ENCODE data around the gene TCF7L1.

Gene TCF7L1

DNA sequence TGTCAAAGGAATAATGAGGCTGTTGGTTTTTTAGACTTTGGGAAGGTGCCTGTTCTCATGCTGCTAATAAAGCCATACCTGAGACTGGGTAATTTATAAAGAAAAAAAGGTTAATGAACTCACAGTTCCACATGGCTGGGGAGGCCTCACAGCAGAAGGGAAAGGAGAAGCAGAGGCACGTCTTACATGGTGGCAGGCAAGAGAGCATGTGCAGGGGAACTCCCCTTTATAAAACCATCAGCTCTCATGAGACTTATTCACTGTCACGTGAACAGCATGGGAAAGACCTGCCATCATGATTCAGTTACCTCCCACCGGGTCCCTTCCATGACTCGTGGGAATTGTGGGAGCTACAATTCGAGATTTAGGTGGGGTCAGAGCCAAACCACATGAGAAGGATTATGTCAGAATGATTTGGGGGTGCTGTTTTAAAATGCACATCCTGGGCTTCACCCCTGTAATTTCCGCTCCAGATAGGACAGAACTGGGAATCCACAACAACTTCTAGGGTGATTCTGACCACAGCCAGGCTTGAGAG, 37.8 kb downstream of the TCF7L1 start:
- TF ChIP-seq, protein P1, sequence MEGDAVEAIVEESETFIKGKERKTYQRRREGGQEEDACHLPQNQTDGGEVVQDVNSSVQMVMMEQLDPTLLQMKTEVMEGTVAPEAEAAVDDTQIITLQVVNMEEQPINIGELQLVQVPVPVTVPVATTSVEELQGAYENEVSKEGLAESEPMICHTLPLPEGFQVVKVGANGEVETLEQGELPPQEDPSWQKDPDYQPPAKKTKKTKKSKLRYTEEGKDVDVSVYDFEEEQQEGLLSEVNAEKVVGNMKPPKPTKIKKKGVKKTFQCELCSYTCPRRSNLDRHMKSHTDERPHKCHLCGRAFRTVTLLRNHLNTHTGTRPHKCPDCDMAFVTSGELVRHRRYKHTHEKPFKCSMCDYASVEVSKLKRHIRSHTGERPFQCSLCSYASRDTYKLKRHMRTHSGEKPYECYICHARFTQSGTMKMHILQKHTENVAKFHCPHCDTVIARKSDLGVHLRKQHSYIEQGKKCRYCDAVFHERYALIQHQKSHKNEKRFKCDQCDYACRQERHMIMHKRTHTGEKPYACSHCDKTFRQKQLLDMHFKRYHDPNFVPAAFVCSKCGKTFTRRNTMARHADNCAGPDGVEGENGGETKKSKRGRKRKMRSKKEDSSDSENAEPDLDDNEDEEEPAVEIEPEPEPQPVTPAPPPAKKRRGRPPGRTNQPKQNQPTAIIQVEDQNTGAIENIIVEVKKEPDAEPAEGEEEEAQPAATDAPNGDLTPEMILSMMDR (IDR thresholded peaks at IDR 0.05; ENCODE audit: low read depth, low read length) = no peak
- H3K4me3 ChIP-seq (ENCODE audit: low read depth, low read length) = no peak overlapping the region

DNA sequence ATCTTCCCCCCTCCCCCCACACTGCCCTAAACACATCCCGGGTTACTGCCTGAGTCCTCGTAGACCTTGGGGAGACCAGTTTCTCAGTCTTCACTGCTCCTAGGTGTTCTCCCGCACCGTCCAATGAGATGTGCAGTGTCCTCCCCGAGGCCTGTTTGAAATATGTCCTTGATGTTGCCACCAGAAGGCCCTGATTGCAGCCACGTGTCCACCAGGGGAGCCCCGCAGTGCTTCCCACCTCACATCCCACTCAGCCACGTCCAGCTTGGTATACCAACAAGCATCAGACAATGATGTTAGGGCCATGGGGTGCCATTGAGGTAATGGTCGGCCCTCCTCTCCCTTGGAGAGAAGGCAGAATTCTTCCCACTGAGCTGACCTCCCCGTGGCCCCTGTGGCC, 38.7 kb downstream of the TCF7L1 start:
- TF ChIP-seq, protein P1 (IDR thresholded peaks at IDR 0.05; ENCODE audit: low read depth, low read length) = no peak
- no peak overlapping the region for H3K4me3 ChIP-seq (ENCODE audit: low read depth, low read length)

DNA sequence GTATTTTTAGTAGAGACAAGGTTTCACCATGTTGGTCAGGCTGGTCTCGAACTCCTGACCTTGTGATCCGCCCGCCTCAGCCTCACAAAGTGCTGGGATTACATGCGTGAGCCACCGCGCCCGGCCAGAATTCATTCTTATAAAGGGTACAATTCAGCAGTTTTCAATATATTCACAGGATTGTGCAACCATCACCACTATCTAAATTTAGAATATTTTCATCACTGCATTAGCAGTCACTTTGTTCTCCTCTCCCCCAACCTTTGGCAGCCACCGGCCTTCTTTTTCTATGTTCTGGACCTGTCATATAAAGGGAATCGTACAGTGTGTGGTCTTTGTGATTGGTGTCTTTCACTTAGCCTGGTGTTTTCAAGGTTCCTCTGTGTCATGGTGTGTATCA, 40.7 kb downstream of the TCF7L1 start:
- no peak overlapping the region for H3K4me3 ChIP-seq (ENCODE audit: low read depth, low read length)
- TF ChIP-seq, protein P1 (IDR thresholded peaks at IDR 0.05; ENCODE audit: low read depth, low read length) = no peak

DNA sequence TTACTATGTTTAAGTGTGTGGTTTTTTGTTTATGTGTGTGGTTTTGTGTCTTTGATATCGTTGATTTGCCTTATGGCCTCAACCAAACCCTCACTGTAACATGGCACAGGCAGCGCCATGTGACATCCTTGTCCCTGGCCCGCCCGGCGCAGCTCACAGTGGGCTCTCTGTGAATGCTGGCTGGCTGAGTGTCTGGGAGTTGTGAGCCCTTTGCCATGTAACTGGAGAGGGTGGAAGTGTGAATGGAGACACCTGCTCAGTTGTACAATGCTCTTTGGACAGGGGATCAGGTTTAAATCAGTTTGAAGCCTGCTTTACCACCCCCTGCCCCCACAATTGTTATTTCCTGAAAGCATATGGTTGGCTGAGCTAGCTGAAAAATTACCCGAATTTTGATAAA, 41.8 kb downstream of the TCF7L1 start:
- TF ChIP-seq, protein P1 (IDR thresholded peaks at IDR 0.05; ENCODE audit: low read depth, low read length) = no peak
- no peak overlapping the region for H3K4me3 ChIP-seq (ENCODE audit: low read depth, low read length)

DNA sequence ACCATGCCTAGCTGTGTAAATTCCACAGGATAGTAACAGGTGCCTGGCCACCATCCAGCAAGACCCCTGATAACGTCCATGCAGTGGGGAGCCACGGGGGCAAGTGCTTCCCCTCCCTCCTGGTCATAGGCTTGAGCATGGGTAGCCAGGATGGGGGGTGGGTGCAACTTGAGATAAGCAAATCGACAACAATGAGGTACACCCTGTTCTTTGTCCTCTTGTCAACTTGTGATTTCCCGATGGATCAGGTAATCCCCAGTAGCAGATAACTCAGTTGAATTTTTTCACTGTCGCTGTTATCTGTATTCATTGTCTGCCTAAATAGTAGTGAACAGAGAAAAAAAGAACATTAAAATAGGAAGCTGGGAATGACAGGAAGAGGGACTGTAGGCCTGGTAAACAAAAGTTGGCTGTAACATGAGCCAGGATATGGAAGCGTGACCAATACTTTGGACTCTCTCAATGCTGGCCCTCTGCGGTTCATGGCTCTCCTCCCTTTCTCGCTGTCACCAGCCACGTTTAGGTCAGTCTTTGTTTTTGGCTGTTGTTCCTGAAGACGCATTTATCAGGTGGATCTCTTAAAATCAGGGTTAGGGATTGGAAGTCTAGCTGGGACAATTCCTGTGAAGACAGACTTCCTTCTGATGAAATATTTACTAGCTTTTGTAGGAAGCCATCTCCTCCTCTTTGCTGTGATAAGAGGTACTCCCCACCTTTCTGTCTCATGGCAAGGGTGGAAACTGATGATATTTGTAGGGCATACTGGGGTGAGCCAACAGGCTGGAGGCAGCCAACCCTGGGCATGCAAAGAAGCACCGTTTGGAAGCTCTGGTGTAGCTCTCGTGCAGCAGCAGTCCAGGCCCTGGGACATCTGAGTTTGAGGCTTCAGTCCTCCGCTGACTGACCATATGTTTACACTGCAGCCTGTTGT, 42.4 kb downstream of the TCF7L1 start:
- H3K4me3 ChIP-seq (ENCODE audit: low read depth, low read length) = no peak overlapping the region; the same call in 1 of the 2 replicates
- TF ChIP-seq, protein P1 (IDR thresholded peaks at IDR 0.05; ENCODE audit: low read depth, low read length) = no peak

DNA sequence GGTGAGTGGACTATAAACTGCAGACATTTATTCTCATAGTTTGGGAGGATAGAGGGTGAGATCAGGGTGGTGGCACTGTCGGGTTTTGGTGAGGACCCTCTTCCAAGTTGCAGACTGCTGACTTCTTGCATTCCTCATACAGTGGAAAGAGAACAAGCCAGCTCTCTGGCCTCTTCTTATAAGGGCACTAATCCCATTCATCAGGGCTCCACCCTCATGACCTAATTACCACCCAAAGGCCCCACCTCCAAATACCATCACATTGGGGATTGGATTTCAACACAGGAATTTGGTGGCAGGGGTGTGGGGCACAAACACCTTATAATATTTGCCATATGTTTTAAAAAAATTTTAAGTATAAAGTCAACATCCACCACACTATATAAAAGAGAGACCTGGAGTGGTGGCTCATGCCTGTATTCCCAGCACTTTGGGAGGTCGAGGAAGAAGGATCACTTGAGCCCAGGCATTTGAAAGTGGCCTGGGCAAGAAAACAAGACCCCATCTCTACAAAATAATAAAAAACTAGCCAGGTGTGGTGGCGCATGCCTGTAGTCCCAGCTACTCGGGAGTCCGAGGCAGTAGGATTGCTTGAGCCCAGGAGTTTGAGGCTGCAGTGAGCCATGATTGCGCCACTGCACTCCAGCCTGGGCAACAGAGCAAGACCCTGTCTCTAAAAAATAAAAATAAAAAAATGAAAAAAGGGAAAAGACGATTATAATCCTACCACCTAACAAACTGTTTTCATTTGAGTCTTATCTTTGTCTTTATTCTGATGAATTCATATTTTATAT, 44.0 kb downstream of the TCF7L1 start:
- TF ChIP-seq, protein P1 (IDR thresholded peaks at IDR 0.05; ENCODE audit: low read depth, low read length) = no peak
- H3K4me3 ChIP-seq (ENCODE audit: low read depth, low read length) = no peak overlapping the region
